GM12875 (cell line): Measurements from ENCODE around the gene VTCN1.

Source experiments
- H3K4me3 ChIP-seq: one replicate; pipeline ENCODE4 v1.5.1; 2011; ENCODE audit warnings: low read depth, low read length, control low read depth
- CTCF ChIP-seq: IDR thresholded peaks from 2 replicates; pipeline ENCODE4 v1.5.1; 2011; ENCODE audit warnings: low read depth, mild to moderate bottlenecking, control low read depth, inconsistent platforms, low read length, moderate library complexity, borderline replicate concordance; ENCODE audit not compliant: insufficient read depth

Gene VTCN1

GRCh38 chr1:117101334-117101733, 109.4 kb downstream of the VTCN1 start:
- no peak overlapping the region for H3K4me3 ChIP-seq
- TF ChIP-seq CTCF = no peak

- TF ChIP-seq CTCF = no peak
- no peak overlapping the region for H3K4me3 ChIP-seq
Measured at GRCh38 chr1:117098287-117098890, 112.3 kb downstream of the VTCN1 start.

GRCh38 chr1:117097443-117097842, 113.3 kb downstream of the VTCN1 start:
- no peak overlapping the region for H3K4me3 ChIP-seq
- no peak for TF ChIP-seq CTCF

GRCh38 chr1:117096951-117097408, 113.7 kb downstream of the VTCN1 start:
- no peak for TF ChIP-seq CTCF

GRCh38 chr1:117094841-117095604, 115.7 kb downstream of the VTCN1 start:
- TF ChIP-seq CTCF = no peak
- H3K4me3 ChIP-seq = no peak overlapping the region

More at GRCh38 chr1:117096951-117097408, 113.7 kb downstream of the VTCN1 start:
- no peak overlapping the region for H3K4me3 ChIP-seq

GRCh38 chr1:117093870-117094621, 116.7 kb downstream of the VTCN1 start:
- TF ChIP-seq CTCF = peak; percentile 35; the same call in 1 of the 2 replicates

More at GRCh38 chr1:117093870-117094621, 116.7 kb downstream of the VTCN1 start:
- H3K4me3 ChIP-seq = no peak overlapping the region
